GM18520 (cell line): Measurements from ENCODE around the gene MSI2.

ENCODE experiments used
- ATAC-seq: cut with Tn5 transposase; IDR thresholded peaks from one replicate; pipeline ENCODE4 v1.9.1; 2021; ENCODE audit not compliant: unreplicated experiment

Gene MSI2

GRCh38 chr17:57584050-57584551 is 327.8 kb downstream of the MSI2 start:
- ATAC-seq: no peak

- no peak for ATAC-seq
Observed at GRCh38 chr17:57585341-57586195, 329.2 kb downstream of the MSI2 start.

GRCh38 chr17:57586196-57586740 is 329.9 kb downstream of the MSI2 start:
- no peak for ATAC-seq

GRCh38 chr17:57586742-57587141 is 330.4 kb downstream of the MSI2 start:
- ATAC-seq: no peak

- no peak for ATAC-seq
Observed at GRCh38 chr17:57587193-57587969, 331.1 kb downstream of the MSI2 start.

GRCh38 chr17:57588086-57588485 is 331.8 kb downstream of the MSI2 start:
- no peak for ATAC-seq

- no peak for ATAC-seq
Observed at GRCh38 chr17:57589151-57590034, 333.1 kb downstream of the MSI2 start.

GRCh38 chr17:57593739-57594462 is 337.6 kb downstream of the MSI2 start:
- ATAC-seq: no peak

GRCh38 chr17:57594767-57595166 is 338.4 kb downstream of the MSI2 start:
- ATAC-seq: no peak

- ATAC-seq: no peak
Observed at GRCh38 chr17:57595426-57595825, 339.1 kb downstream of the MSI2 start.

- ATAC-seq: no peak
Observed at GRCh38 chr17:57595947-57596695, 339.8 kb downstream of the MSI2 start.

GRCh38 chr17:57597101-57597500 is 340.8 kb downstream of the MSI2 start:
- ATAC-seq: no peak

GRCh38 chr17:57597531-57598453 is 341.5 kb downstream of the MSI2 start:
- ATAC-seq: no peak

GRCh38 chr17:57599271-57600045 is 343.1 kb downstream of the MSI2 start:
- no peak for ATAC-seq

GRCh38 chr17:57600074-57600473 is 343.8 kb downstream of the MSI2 start:
- ATAC-seq: no peak

- no peak for ATAC-seq
Observed at GRCh38 chr17:57601143-57601735, 344.9 kb downstream of the MSI2 start.

- ATAC-seq: no peak
Observed at GRCh38 chr17:57602896-57603295, 346.6 kb downstream of the MSI2 start.
